Karpas-422 (cell line): Measurements from ENCODE around the gene TPRG1. TPM values are rescaled to one million over a fixed set of nuclear protein-coding genes. Genes with fewer than 3 reads are reported as not detected.

Experiments used
- DNase-seq: peaks from one replicate; pipeline ENCODE4 v3.0.0-alpha.2; 2015
- H2AFZ ChIP-seq: fragments of 200-600 bp; sonication (generic); 2 replicates; pipeline ENCODE4 v1.6.1; 2014; ENCODE audit warnings: antibody characterized with exemption, low read length, mixed read lengths
- H3K27ac ChIP-seq: fragments of 200-600 bp; sonication (generic); 2 replicates; pipeline ENCODE4 v1.5.1; 2014; ENCODE audit warnings: mild to moderate bottlenecking, low read length, moderate library complexity
- H3K27me3 ChIP-seq: fragments of 200-600 bp; sonication (generic); 2 replicates; pipeline ENCODE4 v1.6.1; 2014; ENCODE audit warnings: low read length, mixed read lengths
- H3K36me3 ChIP-seq: fragments of 200-600 bp; sonication (generic); 2 replicates; pipeline ENCODE4 v1.6.1; 2014; ENCODE audit warnings: low read length, mixed read lengths; ENCODE audit not compliant: insufficient read depth
- H3K4me1 ChIP-seq: fragments of 200-600 bp; sonication (generic); 2 replicates; pipeline ENCODE4 v1.6.1; 2014; ENCODE audit warnings: mild to moderate bottlenecking, low read length, mixed read lengths
- H3K4me2 ChIP-seq: fragments of 200-600 bp; sonication (generic); 2 replicates; pipeline ENCODE4 v1.6.1; 2014; ENCODE audit warnings: low read length, low read depth, mild to moderate bottlenecking; ENCODE audit not compliant: poor library complexity, severe bottlenecking
- H3K4me3 ChIP-seq: fragments of 200-600 bp; sonication (generic); 2 replicates; pipeline ENCODE4 v1.5.1; 2014; ENCODE audit warnings: mild to moderate bottlenecking, antibody characterized with exemption, low read length, mixed read lengths
- H3K79me2 ChIP-seq: fragments of 200-600 bp; sonication (generic); 2 replicates; pipeline ENCODE4 v1.6.1; 2014; ENCODE audit warnings: mild to moderate bottlenecking, low read length, mixed read lengths
- H3K9ac ChIP-seq: fragments of 200-600 bp; sonication (generic); 2 replicates; pipeline ENCODE4 v1.6.0; 2014; ENCODE audit warnings: low read length
- H3K9me2 ChIP-seq: fragments of 200-600 bp; sonication (generic), shearing (Covaris generic); replicated peaks from 2 replicates; pipeline ENCODE4 v1.6.0; 2014; ENCODE audit warnings: mild to moderate bottlenecking, low read length, moderate library complexity; ENCODE audit not compliant: insufficient read depth
- H3K9me3 ChIP-seq: fragments of 300-700, 200-600 bp; sonication (generic); 2 replicates; pipeline ENCODE4 v1.6.1; 2014; ENCODE audit warnings: low read length, mixed read lengths
- H4K20me1 ChIP-seq: fragments of 200-600 bp; sonication (generic); 2 replicates; pipeline ENCODE4 v1.6.1; 2014; ENCODE audit warnings: mild to moderate bottlenecking, antibody characterized with exemption, low read length, low read depth; ENCODE audit not compliant: insufficient read depth
- total RNA-seq: library from RNA; depleted of rRNA; stranded (reverse); fragments of >200 nt; shearing (Covaris generic); gene quantifications from 2 replicates; pipeline ENCODE4 v1.2.3, GENCODE V29; 2014; ENCODE audit warnings: low replicate concordance

The TPRG1 gene
- total RNA-seq, 1 experiment from 2014 or later, result not detected

GRCh38 chr3:189138901-189139610 lies 32.7 kb upstream of the TPRG1 start:
- Histone ChIP-seq H3K4me3 (no peak overlapping the region), H3K4me1 (no peaks in the 10 kb centered on the region), H3K9ac (no peak overlapping the region), H4K20me1 (no peaks in the 10 kb centered on the region), H2AFZ (no peak overlapping the region), H3K9me2 (no peaks in the 10 kb centered on the region), H3K36me3 (no peaks in the 10 kb centered on the region), H3K9me3 (no peaks in the 10 kb centered on the region), H3K79me2 (no peaks in the 10 kb centered on the region), H3K27me3 (no peaks in the 10 kb centered on the region), H3K27ac (no peak overlapping the region), H3K4me2 (no peak overlapping the region)
- DNase-seq, result no peak

GRCh38 chr3:189139611-189139940 lies 32.2 kb upstream of the TPRG1 start:
- Histone ChIP-seq H2AFZ (no peak overlapping the region), H3K27ac (no peak overlapping the region)
- no peak for DNase-seq

GRCh38 chr3:189142527-189142926 lies 29.2 kb upstream of the TPRG1 start:
- H3K4me2 ChIP-seq, result no peak overlapping the region
- no peak for DNase-seq
- no peaks in the 10 kb centered on the region for H3K9me2 ChIP-seq
- H3K27me3 ChIP-seq, result no peaks in the 10 kb centered on the region
- no peaks in the 10 kb centered on the region for H4K20me1 ChIP-seq
- no peak overlapping the region for H2AFZ ChIP-seq
- no peaks in the 10 kb centered on the region for H3K9me3 ChIP-seq
- no peaks in the 10 kb centered on the region for H3K79me2 ChIP-seq
- no peaks in the 10 kb centered on the region for H3K4me1 ChIP-seq
- H3K36me3 ChIP-seq, result no peaks in the 10 kb centered on the region
- no peak overlapping the region for H3K4me3 ChIP-seq
- no peak overlapping the region for H3K27ac ChIP-seq
- H3K9ac ChIP-seq, result no peak overlapping the region

More at GRCh38 chr3:189139611-189139940, 32.2 kb upstream of the TPRG1 start:
- Histone ChIP-seq H3K4me3 (no peak overlapping the region), H3K79me2 (no peaks in the 10 kb centered on the region), H3K36me3 (no peaks in the 10 kb centered on the region), H3K4me2 (no peak overlapping the region), H3K9me3 (no peaks in the 10 kb centered on the region), H3K9ac (no peak overlapping the region), H3K27me3 (no peaks in the 10 kb centered on the region), H3K4me1 (no peaks in the 10 kb centered on the region), H4K20me1 (no peaks in the 10 kb centered on the region), H3K9me2 (no peaks in the 10 kb centered on the region)

- H3K9ac ChIP-seq, result no peak overlapping the region
- no peaks in the 10 kb centered on the region for H3K79me2 ChIP-seq
- H3K4me2 ChIP-seq, result no peak overlapping the region
- H3K4me3 ChIP-seq, result no peak overlapping the region
- H4K20me1 ChIP-seq, result no peaks in the 10 kb centered on the region
- no peak overlapping the region for H2AFZ ChIP-seq
- H3K9me2 ChIP-seq, result no peaks in the 10 kb centered on the region
- no peaks in the 10 kb centered on the region for H3K4me1 ChIP-seq
- H3K27me3 ChIP-seq, result no peaks in the 10 kb centered on the region
- H3K36me3 ChIP-seq, result no peaks in the 10 kb centered on the region
- DNase-seq, result no peak
- H3K27ac ChIP-seq, result no peak overlapping the region
- H3K9me3 ChIP-seq, result no peaks in the 10 kb centered on the region
These were observed 28.4 kb upstream of the TPRG1 start for GRCh38 chr3:189143321-189143720.

GRCh38 chr3:189143771-189144170 lies 28.0 kb upstream of the TPRG1 start:
- H3K27me3 ChIP-seq, result no peaks in the 10 kb centered on the region
- H3K4me2 ChIP-seq, result no peak overlapping the region
- no peaks in the 10 kb centered on the region for H3K9me3 ChIP-seq
- H3K4me3 ChIP-seq, result no peak overlapping the region
- H3K36me3 ChIP-seq, result no peaks in the 10 kb centered on the region
- DNase-seq, result no peak
- H3K27ac ChIP-seq, result no peak overlapping the region
- no peaks in the 10 kb centered on the region for H3K9me2 ChIP-seq
- H3K79me2 ChIP-seq, result no peaks in the 10 kb centered on the region
- no peak overlapping the region for H3K9ac ChIP-seq
- H4K20me1 ChIP-seq, result no peaks in the 10 kb centered on the region
- H3K4me1 ChIP-seq, result no peaks in the 10 kb centered on the region
- H2AFZ ChIP-seq, result no peak overlapping the region

- no peak overlapping the region for H2AFZ ChIP-seq
- H3K27ac ChIP-seq, result no peak overlapping the region
- no peak overlapping the region for H3K4me3 ChIP-seq
- no peaks in the 10 kb centered on the region for H4K20me1 ChIP-seq
- H3K36me3 ChIP-seq, result no peaks in the 10 kb centered on the region
- DNase-seq, result peak; percentile 47
- no peaks in the 10 kb centered on the region for H3K4me1 ChIP-seq
- H3K9me3 ChIP-seq, result no peaks in the 10 kb centered on the region
- H3K27me3 ChIP-seq, result no peaks in the 10 kb centered on the region
- no peak overlapping the region for H3K9ac ChIP-seq
- H3K9me2 ChIP-seq, result no peaks in the 10 kb centered on the region
- H3K79me2 ChIP-seq, result no peaks in the 10 kb centered on the region
- no peak overlapping the region for H3K4me2 ChIP-seq
These were observed 27.1 kb upstream of the TPRG1 start for GRCh38 chr3:189144645-189145044.

- H3K79me2 ChIP-seq, result no peaks in the 10 kb centered on the region
- no peaks in the 10 kb centered on the region for H3K9me2 ChIP-seq
- no peaks in the 10 kb centered on the region for H3K9me3 ChIP-seq
- no peak for DNase-seq
- H2AFZ ChIP-seq, result no peak overlapping the region
- no peak overlapping the region for H3K27ac ChIP-seq
- no peaks in the 10 kb centered on the region for H3K4me1 ChIP-seq
- no peak overlapping the region for H3K9ac ChIP-seq
- no peaks in the 10 kb centered on the region for H3K27me3 ChIP-seq
- no peak overlapping the region for H3K4me3 ChIP-seq
- H3K36me3 ChIP-seq, result no peaks in the 10 kb centered on the region
- H4K20me1 ChIP-seq, result no peaks in the 10 kb centered on the region
- no peak overlapping the region for H3K4me2 ChIP-seq
These were observed 24.9 kb upstream of the TPRG1 start for GRCh38 chr3:189146848-189147247.

- H3K79me2 ChIP-seq, result no peaks in the 10 kb centered on the region
- no peak overlapping the region for H3K4me3 ChIP-seq
- no peaks in the 10 kb centered on the region for H4K20me1 ChIP-seq
- no peaks in the 10 kb centered on the region for H3K27me3 ChIP-seq
- no peaks in the 10 kb centered on the region for H3K36me3 ChIP-seq
- H3K4me1 ChIP-seq, result no peaks in the 10 kb centered on the region
- no peak overlapping the region for H3K9ac ChIP-seq
- H2AFZ ChIP-seq, result no peak overlapping the region
- H3K4me2 ChIP-seq, result no peak overlapping the region
- no peaks in the 10 kb centered on the region for H3K9me2 ChIP-seq
- DNase-seq, result peak; percentile 86
- no peak overlapping the region for H3K27ac ChIP-seq
- H3K9me3 ChIP-seq, result no peaks in the 10 kb centered on the region
These were observed 23.7 kb upstream of the TPRG1 start for GRCh38 chr3:189148081-189148507.
